Loucy (cell line): Measurements from ENCODE around the gene IL10RB.
A peak's percentile ranks its signal among the peaks of the same experiment; 100 is the strongest.
"Not testable (repeated sequence)": the region's sequence is repeated elsewhere in the genome, so short reads cannot be mapped to it uniquely, and the experiment has no call there.

Experiments used
- H2AFZ ChIP-seq: fragments of 200-600 bp; sonication (generic); 2 replicates; pipeline ENCODE4 v1.6.0; 2016; ENCODE audit warnings: antibody characterized with exemption, mild to moderate bottlenecking, low read length, moderate library complexity
- H3F3A ChIP-seq: fragments of 200-600 bp; 2 replicates; pipeline ENCODE4 v1.6.0; 2016; ENCODE audit warnings: antibody characterized with exemption, low read depth, mild to moderate bottlenecking
- H3K27me3 ChIP-seq: fragments of 200-600 bp; sonication (generic); 2 replicates; pipeline ENCODE4 v1.6.1; 2014; ENCODE audit warnings: low read length, mild to moderate bottlenecking; ENCODE audit not compliant: insufficient read depth, poor library complexity, severe bottlenecking
- H3K36me3 ChIP-seq: fragments of 200-600 bp; sonication (generic); 2 replicates; pipeline ENCODE4 v1.6.1; 2016; ENCODE audit warnings: low read length; ENCODE audit not compliant: insufficient read depth
- H3K4me1 ChIP-seq: fragments of 200-600 bp; sonication (generic); 2 replicates; pipeline ENCODE4 v1.5.1; 2014; ENCODE audit warnings: low read length, mild to moderate bottlenecking; ENCODE audit not compliant: insufficient read depth, poor library complexity, severe bottlenecking
- H3K4me2 ChIP-seq: fragments of 200-600 bp; sonication (generic); 2 replicates; pipeline ENCODE4 v1.6.0; 2014; ENCODE audit warnings: antibody characterized with exemption, low read length, low read depth, mild to moderate bottlenecking; ENCODE audit not compliant: poor library complexity, severe bottlenecking
- H3K4me3 ChIP-seq: fragments of 200-600 bp; sonication (generic); 2 replicates; pipeline ENCODE4 v1.5.1; 2014; ENCODE audit warnings: low read length, mild to moderate bottlenecking, mixed read lengths; ENCODE audit not compliant: poor library complexity, severe bottlenecking
- H3K79me2 ChIP-seq: fragments of 200-600 bp; sonication (generic); 2 replicates; pipeline ENCODE4 v1.6.1; 2014; ENCODE audit warnings: low read length; ENCODE audit not compliant: insufficient read depth
- H3K9ac ChIP-seq: fragments of 200-600 bp; sonication (generic); 2 replicates; pipeline ENCODE4 v1.6.0; 2014; ENCODE audit warnings: mild to moderate bottlenecking, low read depth, low read length, moderate library complexity; ENCODE audit not compliant: poor library complexity, severe bottlenecking
- H3K9me2 ChIP-seq: fragments of 200-600 bp; sonication (generic); replicated peaks from 2 replicates; pipeline ENCODE4 v1.6.1; 2016; ENCODE audit warnings: low read depth, low read length, mixed read lengths
- H3K9me3 ChIP-seq: fragments of 200-600 bp; sonication (generic); 2 replicates; pipeline ENCODE4 v1.6.1; 2014; ENCODE audit warnings: mild to moderate bottlenecking, antibody characterized with exemption, low read length, low read depth; ENCODE audit not compliant: insufficient read depth
- H4K20me1 ChIP-seq: fragments of 200-600 bp; sonication (generic); 2 replicates; pipeline ENCODE4 v1.6.0; 2014; ENCODE audit warnings: antibody characterized with exemption, low read length, mild to moderate bottlenecking; ENCODE audit not compliant: insufficient read depth, poor library complexity, severe bottlenecking
- EZH2phosphoT487 ChIP-seq: fragments of 200-600 bp; IDR thresholded peaks from 2 replicates; pipeline ENCODE4 v1.6.1; 2018; ENCODE audit warnings: antibody characterized with exemption, mild to moderate bottlenecking, moderate library complexity, borderline replicate concordance
- TF ChIP-seq, protein P1 (sequence below): fragments of 200-600 bp; sonication (generic); conservative IDR thresholded peaks from 2 replicates; pipeline ENCODE4 v1.5.1; 2014; ENCODE audit warnings: mild to moderate bottlenecking, antibody characterized with exemption, low read length

Gene IL10RB

DNA sequence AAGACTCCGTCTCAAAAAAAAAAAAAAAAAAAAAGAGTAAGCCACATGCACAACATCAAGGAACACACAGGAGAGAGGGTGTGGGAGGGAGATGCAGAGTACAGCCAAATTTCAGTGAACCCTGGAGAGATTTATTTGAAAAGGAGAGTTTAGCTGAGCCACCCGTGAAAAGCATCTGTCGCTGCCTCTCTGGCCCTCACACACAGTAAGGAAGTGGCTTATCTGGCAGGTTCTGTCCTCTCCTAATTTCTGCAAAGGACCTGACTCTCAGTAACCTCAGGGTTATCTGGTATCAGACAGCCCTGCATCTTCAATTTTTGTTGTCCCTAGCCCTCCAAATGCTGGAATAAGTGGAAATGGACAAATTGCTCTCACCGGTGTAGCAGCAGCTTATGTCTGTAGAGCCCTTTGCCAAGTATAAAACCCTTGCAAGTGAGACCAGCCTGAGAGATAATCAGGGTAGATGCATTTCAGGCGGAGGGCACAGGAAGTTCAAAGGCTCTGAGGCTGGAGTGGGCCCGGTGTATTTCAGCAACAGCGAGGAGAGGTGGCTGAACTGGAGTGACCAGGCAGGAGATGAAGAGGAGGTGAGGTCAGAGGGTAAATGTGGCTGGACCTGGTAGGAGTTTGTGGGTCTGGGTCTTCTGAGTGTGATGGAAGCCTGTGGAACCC is 16.7 kb upstream of the IL10RB start:
- no peak overlapping the region for H3K4me3 ChIP-seq
- no peaks in the 10 kb centered on the region for H3F3A ChIP-seq
- no peak overlapping the region for H3K4me2 ChIP-seq
- H3K9me3 ChIP-seq = no peaks in the 10 kb centered on the region
- no peaks in the 10 kb centered on the region for H4K20me1 ChIP-seq
- H3K79me2 ChIP-seq = peaks cover 51% of the 10 kb centered on the region
- H3K4me1 ChIP-seq = peaks cover 43% of the 10 kb centered on the region
- peak overlapping the region; percentile 26 for H3K9ac ChIP-seq
- no peaks in the 10 kb centered on the region for H3K9me2 ChIP-seq
- no peaks in the 10 kb centered on the region for H3K27me3 ChIP-seq
- peaks cover 97% of the 10 kb centered on the region for H3K36me3 ChIP-seq
- TF ChIP-seq, protein P1, sequence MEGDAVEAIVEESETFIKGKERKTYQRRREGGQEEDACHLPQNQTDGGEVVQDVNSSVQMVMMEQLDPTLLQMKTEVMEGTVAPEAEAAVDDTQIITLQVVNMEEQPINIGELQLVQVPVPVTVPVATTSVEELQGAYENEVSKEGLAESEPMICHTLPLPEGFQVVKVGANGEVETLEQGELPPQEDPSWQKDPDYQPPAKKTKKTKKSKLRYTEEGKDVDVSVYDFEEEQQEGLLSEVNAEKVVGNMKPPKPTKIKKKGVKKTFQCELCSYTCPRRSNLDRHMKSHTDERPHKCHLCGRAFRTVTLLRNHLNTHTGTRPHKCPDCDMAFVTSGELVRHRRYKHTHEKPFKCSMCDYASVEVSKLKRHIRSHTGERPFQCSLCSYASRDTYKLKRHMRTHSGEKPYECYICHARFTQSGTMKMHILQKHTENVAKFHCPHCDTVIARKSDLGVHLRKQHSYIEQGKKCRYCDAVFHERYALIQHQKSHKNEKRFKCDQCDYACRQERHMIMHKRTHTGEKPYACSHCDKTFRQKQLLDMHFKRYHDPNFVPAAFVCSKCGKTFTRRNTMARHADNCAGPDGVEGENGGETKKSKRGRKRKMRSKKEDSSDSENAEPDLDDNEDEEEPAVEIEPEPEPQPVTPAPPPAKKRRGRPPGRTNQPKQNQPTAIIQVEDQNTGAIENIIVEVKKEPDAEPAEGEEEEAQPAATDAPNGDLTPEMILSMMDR = no peak
- no peak for TF ChIP-seq EZH2phosphoT487
- no peak overlapping the region for H2AFZ ChIP-seq

DNA sequence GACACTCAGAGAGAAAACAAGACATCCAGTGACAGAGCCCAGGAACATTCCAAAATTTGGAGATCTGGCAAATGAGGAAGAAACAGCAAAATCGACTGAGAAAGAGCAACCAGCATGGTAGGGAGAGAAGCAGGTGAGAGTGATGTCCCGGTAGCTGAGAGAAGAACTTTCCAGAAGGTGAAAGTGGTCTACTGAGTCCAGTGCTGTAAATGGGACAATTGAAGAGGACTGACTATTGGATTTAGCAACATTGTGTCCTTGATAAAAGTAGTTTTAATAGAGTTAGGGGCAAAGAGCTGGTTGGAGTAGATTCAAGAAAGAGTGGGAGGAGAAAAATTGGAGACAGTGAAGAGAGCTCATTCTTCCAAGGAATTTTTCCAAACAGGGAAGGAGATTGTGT is 15.0 kb upstream of the IL10RB start:
- Histone ChIP-seq H2AFZ (no peak overlapping the region), H3K79me2 (peaks cover 49% of the 10 kb centered on the region), H3K9ac (no peak overlapping the region), H3K4me2 (no peak overlapping the region), H3F3A (no peaks in the 10 kb centered on the region), H3K4me3 (no peak overlapping the region), H3K9me3 (no peaks in the 10 kb centered on the region), H4K20me1 (no peaks in the 10 kb centered on the region), H3K36me3 (peaks cover 98% of the 10 kb centered on the region), H3K4me1 (peaks cover 29% of the 10 kb centered on the region), H3K9me2 (no peaks in the 10 kb centered on the region), H3K27me3 (no peaks in the 10 kb centered on the region)
- TF ChIP-seq EZH2phosphoT487 = no peak
- TF ChIP-seq, protein P1 = no peak

DNA sequence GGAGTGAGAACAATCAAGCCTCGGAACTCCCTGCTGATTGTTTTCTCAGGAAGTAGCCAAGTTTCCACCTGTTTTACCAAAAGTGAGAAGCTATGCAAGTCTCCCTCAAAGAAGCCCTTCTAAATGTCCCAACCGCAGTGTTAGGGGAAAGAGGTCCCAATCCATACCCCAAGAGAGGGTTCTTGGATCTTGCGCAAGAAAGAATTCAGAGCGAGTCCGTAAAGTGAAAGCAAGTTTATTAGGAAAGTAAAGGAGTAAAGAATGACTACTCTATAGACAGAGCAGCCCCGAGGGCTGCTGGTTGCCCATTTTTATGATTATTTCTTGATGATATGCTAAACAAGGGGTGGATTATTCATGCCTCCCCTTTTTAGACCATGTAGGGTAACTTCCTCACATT is 12.8 kb upstream of the IL10RB start:
- Histone ChIP-seq H3K4me1 (peaks cover 11% of the 10 kb centered on the region), H3K79me2 (peaks cover 51% of the 10 kb centered on the region; the same call in 1 of the 2 replicates), H3K36me3 (peaks cover 99% of the 10 kb centered on the region)
- H3K9me2 ChIP-seq, H3K9ac ChIP-seq, H3K4me3 ChIP-seq, H3K4me2 ChIP-seq, H2AFZ ChIP-seq, H3F3A ChIP-seq, H3K27me3 ChIP-seq, H4K20me1 ChIP-seq, H3K9me3 ChIP-seq: not testable (repeated sequence)

DNA sequence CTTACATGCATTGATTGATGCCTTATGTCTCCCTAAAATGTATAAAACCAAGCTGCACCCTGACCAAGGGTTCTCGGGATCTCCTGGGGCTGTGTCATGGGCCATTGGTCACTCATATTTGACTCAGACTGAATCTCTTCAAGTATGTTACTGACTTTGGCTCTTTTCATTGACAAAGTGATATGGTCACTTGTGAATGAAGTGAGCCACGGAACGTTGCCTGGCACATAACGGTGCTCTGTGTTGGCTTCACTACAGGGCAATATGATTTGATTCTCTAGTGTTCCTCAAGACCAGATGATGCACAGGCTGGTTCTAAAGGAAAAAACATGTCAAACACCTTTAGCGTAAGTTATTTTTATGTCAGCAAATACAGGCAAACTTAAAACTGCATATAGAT is 11.4 kb upstream of the IL10RB start:
- Histone ChIP-seq H3K79me2 (peaks cover 47% of the 10 kb centered on the region; the same call in 1 of the 2 replicates), H3K36me3 (peaks cover 99% of the 10 kb centered on the region), H4K20me1 (no peaks in the 10 kb centered on the region), H3F3A (peaks cover 5% of the 10 kb centered on the region; the same call in 1 of the 2 replicates), H3K9me3 (no peaks in the 10 kb centered on the region), H3K9ac (no peak overlapping the region), H3K4me2 (no peak overlapping the region), H3K27me3 (no peaks in the 10 kb centered on the region), H3K4me3 (no peak overlapping the region), H3K9me2 (no peaks in the 10 kb centered on the region), H3K4me1 (peaks cover under 1% of the 10 kb centered on the region), H2AFZ (no peak overlapping the region)
- TF ChIP-seq EZH2phosphoT487 = no peak
- TF ChIP-seq, protein P1 = no peak
